Uterus (tissue), 4 donors: ENCODE measurements around the gene COPS9. TPM values are rescaled to one million over a fixed set of nuclear protein-coding genes. Genes with fewer than 3 reads are reported as not detected.

Experiments
- DNase-seq, 2 donors: peaks; one replicate each; pipeline ENCODE4 v3.0.0-alpha.2; 2019 to 2020
- H3K27ac ChIP-seq, 2 donors: fragments of 200-600 bp; sonication (generic); 1 replicate in 1 of 2; 2 replicates in 1 of 2; pipeline ENCODE4 v1.5.1; 2016 to 2018
- H3K27me3 ChIP-seq, 2 donors: fragments of 200-600 bp; sonication (generic); one replicate each; pipeline ENCODE4 v1.5.1; 2018 to 2019; ENCODE audit warnings: control low read depth in 1 of 2
- H3K36me3 ChIP-seq, 2 donors: fragments of 200-600 bp; sonication (generic); one replicate each; pipeline ENCODE4 v1.5.1; 2019; ENCODE audit warnings: control low read depth in 1 of 2
- H3K4me1 ChIP-seq, 2 donors: fragments of 200-600 bp; sonication (generic); one replicate each; pipeline ENCODE4 v1.5.1; 2018 to 2019; ENCODE audit warnings: control low read depth in 1 of 2
- H3K4me3 ChIP-seq, 2 donors: fragments of 200-600 bp; sonication (generic); 1 replicate in 1 of 2; 2 replicates in 1 of 2; pipeline ENCODE4 v1.5.1; 2018 to 2019; ENCODE audit warnings: mild to moderate bottlenecking in 1 of 2
- H3K9me3 ChIP-seq, 2 donors: fragments of 200-600 bp; sonication (generic); one replicate each; pipeline ENCODE4 v1.5.1; 2019; ENCODE audit warnings: control low read depth in 1 of 2
- CTCF ChIP-seq, 4 experiments: fragments of 200-600 bp in 2 of 4; fragments of 450-650 bp in 2 of 4; sonication (generic) in 2 of 4; IDR thresholded peaks; one replicate each; pipeline ENCODE4 v1.5.1; 2016 to 2019; ENCODE audit warnings: antibody characterized with exemption in 4 of 4, mild to moderate bottlenecking in 2 of 4, moderate library complexity in 1 of 4
- POLR2A ChIP-seq, 2 donors: fragments of 450-650 bp; IDR thresholded peaks; one replicate each; pipeline ENCODE4 v1.6.1; 2016; ENCODE audit warnings: antibody characterized with exemption in 2 of 2, mild to moderate bottlenecking in 1 of 2, moderate library complexity in 1 of 2
- intact Hi-C: fragments of 100-400 bp; cut with DNase I; formaldehyde crosslinking; loops from one replicate; pipeline ENCODE4 v1.15.1; 2023; ENCODE audit warnings: low total_unique reads
- total RNA-seq, 4 donors: library from RNA; depleted of rRNA in 3 of 4; stranded (reverse); fragments of >200 nt in 3 of 4; gene quantifications; one replicate each; pipeline versions ENCODE4 v1.1.0 to v1.2.4, GENCODE V29; 2014 to 2023
- donor health status: DM: yes; HTN: yes; CAD: no.

The COPS9 gene
- total RNA-seq, 4 donors from 2014 or later, result 14.1 to 189 (median 98.0) TPM

DNA sequence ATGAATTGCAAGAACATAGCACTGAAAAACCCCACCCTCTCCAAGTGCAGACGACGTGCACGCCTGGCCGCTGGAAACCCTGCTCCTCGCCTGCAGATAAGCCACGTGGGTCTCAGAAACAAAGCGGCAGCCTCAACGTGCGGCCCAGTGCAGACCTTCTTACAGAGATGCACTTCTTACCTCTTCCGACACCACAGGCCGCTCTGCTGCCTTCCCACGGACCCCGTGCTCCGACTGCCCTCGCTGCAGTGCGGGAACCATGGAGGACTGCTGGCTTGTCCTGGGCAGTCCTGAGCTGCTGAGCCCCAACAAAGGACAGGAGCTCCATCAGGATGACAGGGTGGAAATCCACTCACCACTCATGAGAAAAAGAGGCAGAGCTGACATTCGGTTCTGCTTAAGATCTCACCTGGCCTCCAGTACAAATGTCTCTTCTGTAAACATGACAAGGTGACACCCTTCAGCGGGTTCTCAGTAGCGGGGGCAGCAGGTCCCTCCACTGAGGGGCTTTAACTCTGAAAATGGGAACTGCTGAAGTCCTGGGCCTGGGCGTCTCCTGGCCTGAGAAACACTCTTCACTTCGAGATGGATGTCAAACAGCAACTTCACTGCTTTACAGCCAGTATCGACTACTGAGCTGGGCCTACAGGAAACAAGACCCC is 6.2 kb downstream of the COPS9 start:
- intact Hi-C loops, result no loop called here
- no peak for DNase-seq
- H3K27ac ChIP-seq, result no peak overlapping the region
- H3K4me1 ChIP-seq, result peaks cover 0 to 4% of the 10 kb centered on the region in 2 donors
- no peaks in the 10 kb centered on the region for H3K36me3 ChIP-seq
- H3K27me3 ChIP-seq, result no peaks in the 10 kb centered on the region
- TF ChIP-seq POLR2A (IDR thresholded peaks at IDR 0.05) (no peak), CTCF (IDR thresholded peaks at IDR 0.05) (no peak)
- H3K4me3 ChIP-seq, result no peak overlapping the region
- no peaks in the 10 kb centered on the region for H3K9me3 ChIP-seq

GRCh38 chr2:240129311-240129710 is 6.8 kb downstream of the COPS9 start:
- no peaks in the 10 kb centered on the region for H3K27me3 ChIP-seq
- no peak overlapping the region for H3K27ac ChIP-seq
- no peak overlapping the region for H3K4me3 ChIP-seq
- TF ChIP-seq CTCF (IDR thresholded peaks at IDR 0.05) (no peak), POLR2A (IDR thresholded peaks at IDR 0.05) (no peak)
- H3K9me3 ChIP-seq, result no peaks in the 10 kb centered on the region
- no peaks in the 10 kb centered on the region for H3K4me1 ChIP-seq
- DNase-seq, result no peak
- intact Hi-C loops, result no loop called here
- no peaks in the 10 kb centered on the region for H3K36me3 ChIP-seq

DNA sequence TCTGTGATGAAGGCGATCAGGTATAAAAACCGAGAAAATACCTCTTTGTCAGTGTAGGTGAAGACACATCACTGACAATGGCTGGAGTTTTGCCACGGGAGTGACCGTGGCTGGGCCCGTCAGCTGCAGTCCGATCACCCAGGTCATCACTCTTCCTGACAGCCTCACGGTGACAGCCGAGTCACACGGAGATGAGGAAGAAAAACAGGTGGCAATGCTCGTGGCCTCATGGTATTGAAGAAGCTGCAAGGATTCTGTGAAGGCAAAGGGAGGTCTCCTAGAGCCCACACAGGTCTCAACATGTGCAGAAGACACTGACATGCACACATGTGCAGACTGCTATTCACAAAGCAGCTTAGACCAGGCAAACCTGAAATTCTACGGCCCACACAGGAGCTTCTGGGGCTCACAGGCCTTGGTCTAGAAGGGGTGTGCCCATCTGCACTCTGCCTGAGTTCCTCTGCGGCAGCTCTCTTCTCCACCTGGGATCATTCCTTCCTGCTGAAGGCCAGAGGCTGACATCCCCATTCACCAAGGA is 7.4 kb downstream of the COPS9 start:
- intact Hi-C loops, result no loop called here
- DNase-seq, result no peak
- Histone ChIP-seq H3K36me3 (no peaks in the 10 kb centered on the region), H3K27me3 (no peaks in the 10 kb centered on the region), H3K27ac (no peak overlapping the region), H3K4me1 (no peaks in the 10 kb centered on the region), H3K4me3 (no peak overlapping the region), H3K9me3 (no peaks in the 10 kb centered on the region)
- no peak for TF ChIP-seq POLR2A (IDR thresholded peaks at IDR 0.05)
- TF ChIP-seq CTCF (IDR thresholded peaks at IDR 0.05), result no peak

DNA sequence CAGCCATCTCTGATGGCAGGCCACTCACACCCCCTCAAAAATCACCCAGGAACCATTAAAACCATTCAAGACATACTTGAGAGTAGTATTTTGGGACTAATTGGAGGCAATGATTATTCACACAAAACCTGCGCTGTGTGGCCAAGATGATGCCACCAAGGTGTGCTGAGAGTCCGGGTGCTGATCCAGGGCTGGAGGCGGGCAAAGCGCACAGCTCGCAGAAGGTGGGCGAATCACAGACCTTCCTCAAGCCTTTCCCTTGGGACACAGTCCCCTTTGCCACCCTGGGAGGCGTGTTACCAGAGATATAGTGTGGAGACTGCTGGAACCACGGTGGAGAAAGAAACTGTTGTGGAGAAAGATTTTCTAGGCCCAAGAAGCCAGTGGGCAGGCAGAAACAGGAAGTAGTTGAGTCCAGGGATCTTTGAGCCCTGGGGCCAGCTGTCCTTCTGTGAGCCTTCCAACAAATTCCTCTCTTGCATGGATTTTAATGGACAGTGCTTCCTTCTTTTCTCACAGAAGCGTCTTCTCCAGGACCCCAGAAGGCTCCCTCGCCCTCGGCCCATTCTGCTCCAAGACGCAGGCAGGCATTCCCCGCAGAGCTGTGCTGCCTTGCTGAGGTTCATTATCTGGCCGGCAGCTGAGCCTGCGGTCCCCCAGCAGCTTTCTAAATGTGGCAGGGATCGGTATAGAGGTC is 8.0 kb downstream of the COPS9 start:
- no peak for DNase-seq
- intact Hi-C loops, result no loop called here
- no peaks in the 10 kb centered on the region for H3K27me3 ChIP-seq
- no peak overlapping the region for H3K27ac ChIP-seq
- H3K9me3 ChIP-seq, result no peaks in the 10 kb centered on the region
- no peak overlapping the region for H3K4me3 ChIP-seq
- H3K36me3 ChIP-seq, result no peaks in the 10 kb centered on the region
- no peak for TF ChIP-seq CTCF (IDR thresholded peaks at IDR 0.05)
- no peak for TF ChIP-seq POLR2A (IDR thresholded peaks at IDR 0.05)
- H3K4me1 ChIP-seq, result no peaks in the 10 kb centered on the region

- Histone ChIP-seq H3K36me3 (no peaks in the 10 kb centered on the region), H3K27me3 (no peaks in the 10 kb centered on the region), H3K4me1 (no peaks in the 10 kb centered on the region), H3K27ac (no peak overlapping the region), H3K9me3 (no peaks in the 10 kb centered on the region), H3K4me3 (no peak overlapping the region)
- no peak for TF ChIP-seq CTCF (IDR thresholded peaks at IDR 0.05)
- TF ChIP-seq POLR2A (IDR thresholded peaks at IDR 0.05), result no peak
- intact Hi-C loops, result no loop called here
- DNase-seq, result no peak
Measured at GRCh38 chr2:240127191-240127750, 8.8 kb downstream of the COPS9 start.
